ENCODE measurements around the gene PDCD7. TPM values are rescaled to one million over a fixed set of nuclear protein-coding genes. Genes with fewer than 3 reads are reported as not detected.
"Not testable (repeated sequence)": the region's sequence is repeated elsewhere in the genome, so short reads cannot be mapped to it uniquely, and the experiment has no call there.

The PDCD7 gene
- 10 to 100 TPM; 26.4 to 70.7 (median 30.4) TPM for total RNA-seq

GRCh38 chr15:65133548-65134200 lies at the start of gene PDCD7:
TSS of gene PDCD7 (minus strand) at chr15:65133808. CDS start at chr15:65133781, 27 bp downstream.
- 0 to 1% methylated on average over 10 to 13 of the region's 45 CpGs for WGBS, 2 donors (ENCODE audit: low coverage in 1 of 2)
- peak; percentile 95 for ATAC-seq
- no peak for TF ChIP-seq EP300 (IDR thresholded peaks at IDR 0.05)
- peak; percentile 53 to 66 for TF ChIP-seq POLR2A (IDR thresholded peaks at IDR 0.05)
- TF ChIP-seq POLR2AphosphoS5 (IDR thresholded peaks at IDR 0.05): peak; percentile 87
- TF ChIP-seq CTCF (IDR thresholded peaks at IDR 0.05): no peak

GRCh38 chr15:65182538-65182937 lies 48.9 kb upstream of the PDCD7 start:
- peak overlapping the region in 3 of 4 donors; percentile 14 to 96 (median 96) for H3K27ac ChIP-seq
- peaks cover 0 to 61% (median 9%) of the 10 kb centered on the region in 3 donors for H3K4me1 ChIP-seq
- TF ChIP-seq CTCF (IDR thresholded peaks at IDR 0.05) (no peak), EP300 (IDR thresholded peaks at IDR 0.05) (no peak), POLR2A (IDR thresholded peaks at IDR 0.05) (no peak), POLR2AphosphoS5 (IDR thresholded peaks at IDR 0.05) (no peak)
- peak overlapping the region in 1 of 2 donors; percentile 82 for H3K4me3 ChIP-seq
- H3K36me3 ChIP-seq: peaks cover 3 to 25% of the 10 kb centered on the region in 2 donors
- WGBS, 2 donors (ENCODE audit: low coverage in 1 of 2): 61 to 74% methylated on average over 3 to 4 of the region's 4 CpGs
- no peaks in the 10 kb centered on the region for H3K27me3 ChIP-seq
- ATAC-seq: no peak
- no peaks in the 10 kb centered on the region for H3K9me3 ChIP-seq

More at GRCh38 chr15:65133548-65134200, at the start of gene PDCD7:
- H3K4me3 ChIP-seq: peak within 1 kb of the TSS; percentile 88 to 95
- no peaks in the 10 kb centered on the region for H3K27me3 ChIP-seq
- H3K9me3 ChIP-seq: no peaks in the 10 kb centered on the region
- peaks cover 0 to 22% of the 10 kb centered on the region in 2 donors for H3K36me3 ChIP-seq
- H3K27ac ChIP-seq: peak within 1 kb of the TSS; percentile 75 to 95 (median 92)
- peaks cover 5 to 38% (median 18%) of the 10 kb centered on the region in 3 donors for H3K4me1 ChIP-seq

GRCh38 chr15:65181582-65182353 lies 48.2 kb upstream of the PDCD7 start:
- H3K27me3 ChIP-seq, H3K9me3 ChIP-seq, ATAC-seq, H3K4me3 ChIP-seq: not testable (repeated sequence)
- H3K4me1 ChIP-seq: peaks cover 0 to 61% (median 9%) of the 10 kb centered on the region in 3 donors
- 88 to 89% methylated on average over 7 to 15 of the region's 15 CpGs for WGBS, 2 donors (ENCODE audit: low coverage in 1 of 2)
- peaks cover 3 to 32% of the 10 kb centered on the region in 2 donors for H3K36me3 ChIP-seq
- H3K27ac ChIP-seq: peak overlapping the region in 1 of 4 donors; percentile 31

GRCh38 chr15:65180167-65180566 lies 46.6 kb upstream of the PDCD7 start:
- Histone ChIP-seq H3K36me3 (peaks cover 3 to 48% of the 10 kb centered on the region in 2 donors), H3K4me3 (no peak overlapping the region), H3K9me3 (no peaks in the 10 kb centered on the region), H3K27me3 (no peaks in the 10 kb centered on the region), H3K27ac (no peak overlapping the region), H3K4me1 (peaks cover 0 to 54% (median 9%) of the 10 kb centered on the region in 3 donors)
- ATAC-seq: no peak
- TF ChIP-seq POLR2A (IDR thresholded peaks at IDR 0.05): no peak
- no peak for TF ChIP-seq CTCF (IDR thresholded peaks at IDR 0.05)
- no peak for TF ChIP-seq EP300 (IDR thresholded peaks at IDR 0.05)
- TF ChIP-seq POLR2AphosphoS5 (IDR thresholded peaks at IDR 0.05): no peak
- 61 to 82% methylated on average over 2 to 3 of the region's 3 CpGs for WGBS, 2 donors (ENCODE audit: low coverage in 1 of 2)

- WGBS, 2 donors (ENCODE audit: low coverage in 1 of 2): 40 to 83% methylated on average over 1 of the region's 1 CpG
- H3K27ac ChIP-seq: no peak overlapping the region
- no peak for ATAC-seq
- H3K36me3 ChIP-seq: peaks cover 3 to 68% of the 10 kb centered on the region in 2 donors
- peaks cover 0 to 44% (median 3%) of the 10 kb centered on the region in 3 donors for H3K4me1 ChIP-seq
- no peak overlapping the region for H3K4me3 ChIP-seq
- TF ChIP-seq POLR2A (IDR thresholded peaks at IDR 0.05) (no peak), CTCF (IDR thresholded peaks at IDR 0.05) (no peak), EP300 (IDR thresholded peaks at IDR 0.05) (no peak), POLR2AphosphoS5 (IDR thresholded peaks at IDR 0.05) (no peak)
- H3K9me3 ChIP-seq: no peaks in the 10 kb centered on the region
- no peaks in the 10 kb centered on the region for H3K27me3 ChIP-seq
Measured at GRCh38 chr15:65177901-65178300, 44.3 kb upstream of the PDCD7 start.
